ENCODE measurements around the gene BDKRB1.

DNA sequence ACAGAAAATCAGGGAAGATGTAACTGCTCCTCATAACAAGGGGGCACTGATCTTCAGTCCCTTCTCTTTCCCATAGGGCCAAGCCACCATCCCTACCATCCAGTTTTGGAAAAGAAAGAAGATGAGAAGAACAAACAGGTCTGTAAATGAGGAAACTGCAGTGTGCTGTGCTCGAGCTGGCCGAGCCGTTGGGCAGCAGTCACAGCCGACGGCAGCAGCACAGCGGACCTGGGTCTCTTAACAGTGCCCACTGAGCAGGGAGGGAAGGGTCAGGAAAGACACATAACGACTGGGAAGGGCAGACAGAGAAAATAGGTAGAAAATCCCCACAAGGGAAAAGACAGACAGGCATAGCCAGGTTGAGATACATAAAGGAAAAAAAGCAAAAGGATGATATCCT, 38.2 kb downstream of the BDKRB1 start:
- TF ChIP-seq, protein P1, sequence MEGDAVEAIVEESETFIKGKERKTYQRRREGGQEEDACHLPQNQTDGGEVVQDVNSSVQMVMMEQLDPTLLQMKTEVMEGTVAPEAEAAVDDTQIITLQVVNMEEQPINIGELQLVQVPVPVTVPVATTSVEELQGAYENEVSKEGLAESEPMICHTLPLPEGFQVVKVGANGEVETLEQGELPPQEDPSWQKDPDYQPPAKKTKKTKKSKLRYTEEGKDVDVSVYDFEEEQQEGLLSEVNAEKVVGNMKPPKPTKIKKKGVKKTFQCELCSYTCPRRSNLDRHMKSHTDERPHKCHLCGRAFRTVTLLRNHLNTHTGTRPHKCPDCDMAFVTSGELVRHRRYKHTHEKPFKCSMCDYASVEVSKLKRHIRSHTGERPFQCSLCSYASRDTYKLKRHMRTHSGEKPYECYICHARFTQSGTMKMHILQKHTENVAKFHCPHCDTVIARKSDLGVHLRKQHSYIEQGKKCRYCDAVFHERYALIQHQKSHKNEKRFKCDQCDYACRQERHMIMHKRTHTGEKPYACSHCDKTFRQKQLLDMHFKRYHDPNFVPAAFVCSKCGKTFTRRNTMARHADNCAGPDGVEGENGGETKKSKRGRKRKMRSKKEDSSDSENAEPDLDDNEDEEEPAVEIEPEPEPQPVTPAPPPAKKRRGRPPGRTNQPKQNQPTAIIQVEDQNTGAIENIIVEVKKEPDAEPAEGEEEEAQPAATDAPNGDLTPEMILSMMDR (IDR thresholded peaks at IDR 0.05; ENCODE audit: insufficient read depth, low read depth, low read length) = no peak
- TF ChIP-seq EZH2 (IDR thresholded peaks at IDR 0.05; ENCODE audit: insufficient read depth, low read length) = no peak
